SK-N-SH treated with all-trans-retinoic acid at 6 μM for 48 hours (cell line): ENCODE data around the gene MICALL2.

Source experiments
- ATAC-seq: fragments of 200-7000 bp; cut with Tn5 transposase; 3 replicates; pipeline ENCODE4 v1.9.1; 2020; ENCODE audit warnings: mild to moderate bottlenecking, moderate library complexity
- BACH2 ChIP-seq: fragments of 250-450 bp; sonication (Bioruptor Pico); IDR thresholded peaks from 2 replicates; pipeline ENCODE4 v1.9.0; 2021; ENCODE audit warnings: mild to moderate bottlenecking, borderline replicate concordance
- CSDC2 ChIP-seq: fragments of 250-450 bp; sonication (Bioruptor Pico); IDR thresholded peaks from 2 replicates; pipeline ENCODE4 v1.5.0; 2020; ENCODE audit warnings: mild to moderate bottlenecking, moderate library complexity
- ESRRG ChIP-seq: fragments of 250-450 bp; sonication (Bioruptor Pico); IDR thresholded peaks from 2 replicates; pipeline ENCODE4 v1.6.1; 2021; ENCODE audit warnings: mild to moderate bottlenecking
- ISL1 ChIP-seq: fragments of 250-450 bp; sonication (Bioruptor Pico); IDR thresholded peaks from 2 replicates; pipeline ENCODE4 v2.1.2; 2022; ENCODE audit warnings: mild to moderate bottlenecking, moderate library complexity
- OSR1 ChIP-seq: fragments of 250-450 bp; sonication (Bioruptor Pico); IDR thresholded peaks from 2 replicates; pipeline ENCODE4 v1.8.0; 2022; ENCODE audit warnings: moderate library complexity, mild to moderate bottlenecking, inconsistent platforms
- RARB ChIP-seq: fragments of 250-450 bp; sonication (Bioruptor Pico); IDR thresholded peaks from 2 replicates; pipeline ENCODE4 v1.8.0; 2021; ENCODE audit warnings: mild to moderate bottlenecking, moderate library complexity
- SNAI2 ChIP-seq: fragments of 250-450 bp; sonication (Bioruptor Pico); IDR thresholded peaks from 2 replicates; pipeline ENCODE4 v1.5.0; 2020; ENCODE audit warnings: mild to moderate bottlenecking, moderate library complexity
- TCF4 ChIP-seq: fragments of 250-450 bp; sonication (Bioruptor Pico); IDR thresholded peaks from 2 replicates; pipeline ENCODE4 v1.8.0; 2021; ENCODE audit warnings: mild to moderate bottlenecking, moderate library complexity, borderline replicate concordance
- ZC3H10 ChIP-seq: fragments of 250-450 bp; sonication (Bioruptor Pico); IDR thresholded peaks from 2 replicates; pipeline ENCODE4 v1.5.1; 2021; ENCODE audit warnings: mild to moderate bottlenecking, moderate library complexity
- ZFP3 ChIP-seq: fragments of 250-450 bp; sonication (Bioruptor Pico); IDR thresholded peaks from 2 replicates; pipeline ENCODE4 v1.5.0; 2020; ENCODE audit warnings: mild to moderate bottlenecking, moderate library complexity
- ZNF565 ChIP-seq: fragments of 450-650 bp; formaldehyde crosslinking; conservative IDR thresholded peaks from 2 replicates; pipeline ENCODE4 v1.5.0; 2020; ENCODE audit warnings: low read depth, mild to moderate bottlenecking, moderate library complexity
- ZNF70 ChIP-seq: fragments of 450-650 bp; formaldehyde crosslinking; IDR thresholded peaks from 2 replicates; pipeline ENCODE4 v1.5.0; 2020; ENCODE audit warnings: mild to moderate bottlenecking, moderate library complexity
- ZNF8 ChIP-seq: fragments of 450-650 bp; formaldehyde crosslinking; IDR thresholded peaks from 2 replicates; pipeline ENCODE4 v1.5.0; 2020; ENCODE audit warnings: mild to moderate bottlenecking, moderate library complexity
- TF ChIP-seq, protein P1 (sequence below): fragments of 250-450 bp; sonication (Bioruptor Pico); IDR thresholded peaks from 2 replicates; pipeline ENCODE4 v1.5.1; 2021; ENCODE audit warnings: mild to moderate bottlenecking, moderate library complexity
- TF ChIP-seq, protein P2 (sequence below): fragments of 250-450 bp; sonication (Bioruptor Pico); IDR thresholded peaks from 2 replicates; pipeline ENCODE4 v1.8.0; 2020; ENCODE audit warnings: mild to moderate bottlenecking, moderate library complexity, borderline replicate concordance
- TF ChIP-seq, protein P3 (sequence below): fragments of 250-450 bp; sonication (Bioruptor Pico); IDR thresholded peaks from 2 replicates; pipeline ENCODE4 v1.5.0; 2020; ENCODE audit warnings: mild to moderate bottlenecking, moderate library complexity
- TF ChIP-seq, protein P4 (sequence below): fragments of 250-450 bp; sonication (Bioruptor Pico); IDR thresholded peaks from 2 replicates; pipeline ENCODE4 v1.5.1; 2020; ENCODE audit warnings: low read depth, mild to moderate bottlenecking, moderate library complexity

MICALL2 gene

DNA sequence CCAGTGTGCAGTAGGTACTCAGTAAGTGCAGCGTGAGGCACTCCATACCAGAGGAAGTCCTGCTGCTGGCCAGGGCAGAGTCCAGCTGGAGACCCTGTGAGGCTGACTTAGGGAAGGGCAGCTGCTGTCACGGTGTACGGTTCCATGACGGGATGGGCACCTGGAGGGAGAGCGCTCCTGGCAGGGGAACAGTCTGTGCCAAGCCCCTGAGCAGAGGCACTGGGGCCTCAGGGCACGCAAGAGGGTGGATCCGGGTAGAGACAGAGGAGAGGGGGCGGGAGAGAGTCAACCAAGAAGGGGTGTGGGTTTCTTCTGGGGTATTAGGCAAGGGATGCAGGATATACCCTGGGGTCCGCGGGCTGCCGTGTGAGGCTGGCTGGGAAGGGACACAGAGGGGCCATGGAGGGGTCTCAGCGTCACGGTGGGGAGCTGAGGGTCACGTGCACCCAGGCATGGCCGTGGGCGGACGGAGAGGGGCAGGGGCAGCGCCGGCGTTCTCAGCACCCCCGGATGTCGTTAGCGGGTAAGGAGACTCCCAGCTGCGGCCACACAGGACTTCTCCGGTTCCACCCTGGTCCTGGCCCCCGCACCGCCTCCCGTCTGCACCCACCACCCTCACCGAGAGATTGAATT, 70.5 kb downstream of the MICALL2 start (continued):
- TF ChIP-seq SNAI2 (CRISPR knock-in tag) (no peak), ZC3H10 (CRISPR knock-in tag) (no peak), ZNF8 (CRISPR knock-in tag) (no peak), OSR1 (CRISPR knock-in tag) (no peak), ESRRG (CRISPR knock-in tag) (no peak)
- TF ChIP-seq, protein P1, sequence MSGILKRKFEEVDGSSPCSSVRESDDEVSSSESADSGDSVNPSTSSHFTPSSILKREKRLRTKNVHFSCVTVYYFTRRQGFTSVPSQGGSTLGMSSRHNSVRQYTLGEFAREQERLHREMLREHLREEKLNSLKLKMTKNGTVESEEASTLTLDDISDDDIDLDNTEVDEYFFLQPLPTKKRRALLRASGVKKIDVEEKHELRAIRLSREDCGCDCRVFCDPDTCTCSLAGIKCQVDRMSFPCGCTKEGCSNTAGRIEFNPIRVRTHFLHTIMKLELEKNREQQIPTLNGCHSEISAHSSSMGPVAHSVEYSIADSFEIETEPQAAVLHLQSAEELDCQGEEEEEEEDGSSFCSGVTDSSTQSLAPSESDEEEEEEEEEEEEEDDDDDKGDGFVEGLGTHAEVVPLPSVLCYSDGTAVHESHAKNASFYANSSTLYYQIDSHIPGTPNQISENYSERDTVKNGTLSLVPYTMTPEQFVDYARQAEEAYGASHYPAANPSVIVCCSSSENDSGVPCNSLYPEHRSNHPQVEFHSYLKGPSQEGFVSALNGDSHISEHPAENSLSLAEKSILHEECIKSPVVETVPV (CRISPR knock-in tag): no peak

DNA sequence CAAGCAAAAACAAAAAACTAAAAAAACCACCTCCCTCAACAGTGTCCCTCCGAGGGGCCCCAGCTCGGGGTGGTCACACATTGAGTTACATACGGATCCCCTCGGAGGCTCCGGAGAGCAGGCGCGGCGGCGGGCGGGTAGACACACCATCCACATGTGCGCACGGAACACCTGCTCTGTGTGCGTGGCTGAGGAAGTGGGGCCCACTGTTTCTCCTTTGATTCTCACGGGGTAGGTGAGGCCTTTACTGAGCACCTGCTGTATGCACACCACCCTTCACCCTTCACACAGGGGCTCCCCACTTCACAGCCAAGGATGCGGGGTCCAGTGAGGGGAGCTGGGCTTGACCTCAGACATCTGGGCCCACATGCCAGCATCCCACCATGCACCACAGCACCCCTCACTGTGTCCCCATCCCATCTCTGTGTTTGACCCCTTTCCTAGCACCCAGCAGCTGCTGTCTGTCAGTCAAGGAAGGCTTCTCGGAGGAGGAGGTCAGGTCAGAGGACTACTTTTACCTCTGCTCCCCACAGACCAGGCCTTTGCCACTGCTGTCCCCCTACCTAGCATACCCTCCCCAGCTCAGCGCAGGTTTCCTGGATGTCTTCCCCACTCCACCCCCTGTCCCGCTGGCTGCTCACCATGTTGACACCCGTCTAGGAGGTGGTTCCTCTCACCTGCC, 71.1 kb downstream of the MICALL2 start:
- no peak for TF ChIP-seq CSDC2
- no peak for TF ChIP-seq ZNF565 (CRISPR knock-in tag)
- no peak for TF ChIP-seq SNAI2 (CRISPR knock-in tag)
- no peak for TF ChIP-seq ISL1
- TF ChIP-seq TCF4 (CRISPR knock-in tag): no peak
- no peak for TF ChIP-seq RARB (CRISPR knock-in tag)
- TF ChIP-seq, protein P2, sequence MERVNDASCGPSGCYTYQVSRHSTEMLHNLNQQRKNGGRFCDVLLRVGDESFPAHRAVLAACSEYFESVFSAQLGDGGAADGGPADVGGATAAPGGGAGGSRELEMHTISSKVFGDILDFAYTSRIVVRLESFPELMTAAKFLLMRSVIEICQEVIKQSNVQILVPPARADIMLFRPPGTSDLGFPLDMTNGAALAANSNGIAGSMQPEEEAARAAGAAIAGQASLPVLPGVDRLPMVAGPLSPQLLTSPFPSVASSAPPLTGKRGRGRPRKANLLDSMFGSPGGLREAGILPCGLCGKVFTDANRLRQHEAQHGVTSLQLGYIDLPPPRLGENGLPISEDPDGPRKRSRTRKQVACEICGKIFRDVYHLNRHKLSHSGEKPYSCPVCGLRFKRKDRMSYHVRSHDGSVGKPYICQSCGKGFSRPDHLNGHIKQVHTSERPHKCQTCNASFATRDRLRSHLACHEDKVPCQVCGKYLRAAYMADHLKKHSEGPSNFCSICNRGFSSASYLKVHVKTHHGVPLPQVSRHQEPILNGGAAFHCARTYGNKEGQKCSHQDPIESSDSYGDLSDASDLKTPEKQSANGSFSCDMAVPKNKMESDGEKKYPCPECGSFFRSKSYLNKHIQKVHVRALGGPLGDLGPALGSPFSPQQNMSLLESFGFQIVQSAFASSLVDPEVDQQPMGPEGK (CRISPR knock-in tag): no peak
- TF ChIP-seq, protein P3, sequence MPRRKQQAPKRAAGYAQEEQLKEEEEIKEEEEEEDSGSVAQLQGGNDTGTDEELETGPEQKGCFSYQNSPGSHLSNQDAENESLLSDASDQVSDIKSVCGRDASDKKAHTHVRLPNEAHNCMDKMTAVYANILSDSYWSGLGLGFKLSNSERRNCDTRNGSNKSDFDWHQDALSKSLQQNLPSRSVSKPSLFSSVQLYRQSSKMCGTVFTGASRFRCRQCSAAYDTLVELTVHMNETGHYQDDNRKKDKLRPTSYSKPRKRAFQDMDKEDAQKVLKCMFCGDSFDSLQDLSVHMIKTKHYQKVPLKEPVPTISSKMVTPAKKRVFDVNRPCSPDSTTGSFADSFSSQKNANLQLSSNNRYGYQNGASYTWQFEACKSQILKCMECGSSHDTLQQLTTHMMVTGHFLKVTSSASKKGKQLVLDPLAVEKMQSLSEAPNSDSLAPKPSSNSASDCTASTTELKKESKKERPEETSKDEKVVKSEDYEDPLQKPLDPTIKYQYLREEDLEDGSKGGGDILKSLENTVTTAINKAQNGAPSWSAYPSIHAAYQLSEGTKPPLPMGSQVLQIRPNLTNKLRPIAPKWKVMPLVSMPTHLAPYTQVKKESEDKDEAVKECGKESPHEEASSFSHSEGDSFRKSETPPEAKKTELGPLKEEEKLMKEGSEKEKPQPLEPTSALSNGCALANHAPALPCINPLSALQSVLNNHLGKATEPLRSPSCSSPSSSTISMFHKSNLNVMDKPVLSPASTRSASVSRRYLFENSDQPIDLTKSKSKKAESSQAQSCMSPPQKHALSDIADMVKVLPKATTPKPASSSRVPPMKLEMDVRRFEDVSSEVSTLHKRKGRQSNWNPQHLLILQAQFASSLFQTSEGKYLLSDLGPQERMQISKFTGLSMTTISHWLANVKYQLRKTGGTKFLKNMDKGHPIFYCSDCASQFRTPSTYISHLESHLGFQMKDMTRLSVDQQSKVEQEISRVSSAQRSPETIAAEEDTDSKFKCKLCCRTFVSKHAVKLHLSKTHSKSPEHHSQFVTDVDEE (CRISPR knock-in tag): no peak
- ATAC-seq: no peak

DNA sequence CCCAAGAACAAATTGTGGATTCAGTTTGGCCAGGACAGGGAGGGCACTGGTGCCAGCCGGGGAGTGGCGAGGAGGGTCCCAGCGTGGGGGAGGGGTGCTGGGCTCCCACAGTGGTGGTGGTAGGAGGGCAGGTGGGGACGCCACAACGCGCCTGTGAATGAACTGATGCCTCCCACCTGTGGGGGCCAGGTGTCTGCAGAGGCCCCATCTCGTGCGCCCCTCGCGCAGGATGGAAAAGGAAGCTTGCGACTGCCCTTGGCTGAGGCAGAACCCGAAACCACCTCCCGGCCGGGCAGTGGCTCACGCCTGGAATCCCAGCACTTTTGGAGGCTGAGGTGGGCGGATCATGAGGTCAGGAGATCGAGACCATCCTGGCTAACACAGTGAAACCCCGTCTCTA, 72.0 kb downstream of the MICALL2 start:
- no peak for TF ChIP-seq TCF4 (CRISPR knock-in tag)
- no peak for TF ChIP-seq ZFP3 (CRISPR knock-in tag)
- TF ChIP-seq, protein P4, sequence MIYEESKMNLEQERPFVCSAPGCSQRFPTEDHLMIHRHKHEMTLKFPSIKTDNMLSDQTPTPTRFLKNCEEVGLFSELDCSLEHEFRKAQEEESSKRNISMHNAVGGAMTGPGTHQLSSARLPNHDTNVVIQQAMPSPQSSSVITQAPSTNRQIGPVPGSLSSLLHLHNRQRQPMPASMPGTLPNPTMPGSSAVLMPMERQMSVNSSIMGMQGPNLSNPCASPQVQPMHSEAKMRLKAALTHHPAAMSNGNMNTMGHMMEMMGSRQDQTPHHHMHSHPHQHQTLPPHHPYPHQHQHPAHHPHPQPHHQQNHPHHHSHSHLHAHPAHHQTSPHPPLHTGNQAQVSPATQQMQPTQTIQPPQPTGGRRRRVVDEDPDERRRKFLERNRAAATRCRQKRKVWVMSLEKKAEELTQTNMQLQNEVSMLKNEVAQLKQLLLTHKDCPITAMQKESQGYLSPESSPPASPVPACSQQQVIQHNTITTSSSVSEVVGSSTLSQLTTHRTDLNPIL: no peak
- no peak for TF ChIP-seq ZNF70
- TF ChIP-seq, protein P2 (CRISPR knock-in tag): no peak
- TF ChIP-seq ISL1: no peak
- TF ChIP-seq CSDC2: no peak
- no peak for TF ChIP-seq ZNF565 (CRISPR knock-in tag)
- no peak for TF ChIP-seq RARB (CRISPR knock-in tag)
- TF ChIP-seq SNAI2 (CRISPR knock-in tag): no peak
- no peak for TF ChIP-seq ESRRG (CRISPR knock-in tag)
- TF ChIP-seq BACH2 (CRISPR knock-in tag): no peak
- no peak for ATAC-seq
